Karpas-422 (cell line): ENCODE results near the gene FTCD. TPM values are rescaled to one million over a fixed set of nuclear protein-coding genes. Genes with fewer than 3 reads are reported as not detected.

Experiments
- DNase-seq: peaks from one replicate; pipeline ENCODE4 v3.0.0-alpha.2; 2015
- H2AFZ ChIP-seq: fragments of 200-600 bp; sonication (generic); 2 replicates; pipeline ENCODE4 v1.6.1; 2014; ENCODE audit warnings: antibody characterized with exemption, low read length, mixed read lengths
- H3K27ac ChIP-seq: fragments of 200-600 bp; sonication (generic); 2 replicates; pipeline ENCODE4 v1.5.1; 2014; ENCODE audit warnings: mild to moderate bottlenecking, low read length, moderate library complexity
- H3K27me3 ChIP-seq: fragments of 200-600 bp; sonication (generic); 2 replicates; pipeline ENCODE4 v1.6.1; 2014; ENCODE audit warnings: low read length, mixed read lengths
- H3K36me3 ChIP-seq: fragments of 200-600 bp; sonication (generic); 2 replicates; pipeline ENCODE4 v1.6.1; 2014; ENCODE audit warnings: low read length, mixed read lengths; ENCODE audit not compliant: insufficient read depth
- H3K4me1 ChIP-seq: fragments of 200-600 bp; sonication (generic); 2 replicates; pipeline ENCODE4 v1.6.1; 2014; ENCODE audit warnings: mild to moderate bottlenecking, low read length, mixed read lengths
- H3K4me2 ChIP-seq: fragments of 200-600 bp; sonication (generic); 2 replicates; pipeline ENCODE4 v1.6.1; 2014; ENCODE audit warnings: low read length, low read depth, mild to moderate bottlenecking; ENCODE audit not compliant: poor library complexity, severe bottlenecking
- H3K4me3 ChIP-seq: fragments of 200-600 bp; sonication (generic); 2 replicates; pipeline ENCODE4 v1.5.1; 2014; ENCODE audit warnings: mild to moderate bottlenecking, antibody characterized with exemption, low read length, mixed read lengths
- H3K79me2 ChIP-seq: fragments of 200-600 bp; sonication (generic); 2 replicates; pipeline ENCODE4 v1.6.1; 2014; ENCODE audit warnings: mild to moderate bottlenecking, low read length, mixed read lengths
- H3K9ac ChIP-seq: fragments of 200-600 bp; sonication (generic); 2 replicates; pipeline ENCODE4 v1.6.0; 2014; ENCODE audit warnings: low read length
- H3K9me2 ChIP-seq: fragments of 200-600 bp; sonication (generic), shearing (Covaris generic); replicated peaks from 2 replicates; pipeline ENCODE4 v1.6.0; 2014; ENCODE audit warnings: mild to moderate bottlenecking, low read length, moderate library complexity; ENCODE audit not compliant: insufficient read depth
- H3K9me3 ChIP-seq: fragments of 300-700, 200-600 bp; sonication (generic); 2 replicates; pipeline ENCODE4 v1.6.1; 2014; ENCODE audit warnings: low read length, mixed read lengths
- H4K20me1 ChIP-seq: fragments of 200-600 bp; sonication (generic); 2 replicates; pipeline ENCODE4 v1.6.1; 2014; ENCODE audit warnings: mild to moderate bottlenecking, antibody characterized with exemption, low read length, low read depth; ENCODE audit not compliant: insufficient read depth
- total RNA-seq: library from RNA; depleted of rRNA; stranded (reverse); fragments of >200 nt; shearing (Covaris generic); gene quantifications from 2 replicates; pipeline ENCODE4 v1.2.3, GENCODE V29; 2014; ENCODE audit warnings: low replicate concordance

FTCD gene
- total RNA-seq, 1 experiment from 2014 or later, result not detected

- Histone ChIP-seq H3K27me3 (no peaks in the 10 kb centered on the region), H3K4me1 (no peaks in the 10 kb centered on the region), H3K4me3 (no peak overlapping the region), H2AFZ (no peak overlapping the region), H3K79me2 (no peaks in the 10 kb centered on the region), H3K36me3 (no peaks in the 10 kb centered on the region), H3K27ac (no peak overlapping the region), H3K9me2 (no peaks in the 10 kb centered on the region), H3K9me3 (no peaks in the 10 kb centered on the region), H3K9ac (no peak overlapping the region), H3K4me2 (no peak overlapping the region), H4K20me1 (no peaks in the 10 kb centered on the region)
- DNase-seq, result no peak
Measured at GRCh38 chr21:46116776-46117585, 38.4 kb downstream of the FTCD start.

DNA sequence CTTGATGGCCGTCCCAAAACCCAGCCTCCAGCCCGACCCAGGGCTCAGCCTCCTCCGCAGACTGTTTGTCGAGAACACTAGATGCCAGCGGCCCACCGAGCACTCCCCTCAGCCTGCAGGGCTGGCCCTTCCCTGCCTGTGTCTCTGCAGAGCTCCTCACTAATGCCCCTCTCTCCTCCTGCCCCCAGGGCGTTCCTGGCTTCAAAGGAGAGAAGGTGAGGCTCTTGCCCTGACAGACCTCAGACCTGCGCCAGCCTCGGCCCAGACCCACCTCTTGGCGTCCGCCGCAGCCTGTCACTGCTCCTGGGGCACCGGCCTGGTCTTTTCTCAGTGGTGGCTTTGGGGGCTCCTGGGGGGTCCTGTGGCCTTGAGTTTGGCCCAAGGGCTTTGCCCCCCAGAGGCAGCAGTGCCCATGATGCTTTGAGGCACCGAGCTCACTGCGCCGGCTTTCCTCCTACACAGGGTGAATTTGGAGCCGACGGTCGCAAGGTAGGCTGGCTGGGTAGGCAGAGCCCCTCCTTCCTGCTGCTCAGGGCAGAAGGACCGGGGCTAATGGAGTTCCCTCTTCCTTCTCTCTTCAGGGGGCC lies 39.1 kb downstream of the FTCD start:
- no peak for DNase-seq
- H3K4me3 ChIP-seq, result no peak overlapping the region
- H2AFZ ChIP-seq, result no peak overlapping the region
- H3K27me3 ChIP-seq, result no peaks in the 10 kb centered on the region
- H3K4me2 ChIP-seq, result no peak overlapping the region
- no peaks in the 10 kb centered on the region for H3K9me3 ChIP-seq
- no peaks in the 10 kb centered on the region for H3K4me1 ChIP-seq
- H3K9me2 ChIP-seq, result no peaks in the 10 kb centered on the region
- no peak overlapping the region for H3K27ac ChIP-seq
- no peaks in the 10 kb centered on the region for H3K36me3 ChIP-seq
- H4K20me1 ChIP-seq, result no peaks in the 10 kb centered on the region
- H3K79me2 ChIP-seq, result no peaks in the 10 kb centered on the region
- no peak overlapping the region for H3K9ac ChIP-seq

GRCh38 chr21:46115441-46116188 lies 39.8 kb downstream of the FTCD start:
- H3K4me2 ChIP-seq, result no peak overlapping the region
- no peaks in the 10 kb centered on the region for H4K20me1 ChIP-seq
- no peak overlapping the region for H3K4me3 ChIP-seq
- H3K4me1 ChIP-seq, result no peaks in the 10 kb centered on the region
- DNase-seq, result no peak
- no peak overlapping the region for H2AFZ ChIP-seq
- no peak overlapping the region for H3K9ac ChIP-seq
- no peak overlapping the region for H3K27ac ChIP-seq
- no peaks in the 10 kb centered on the region for H3K9me2 ChIP-seq
- H3K9me3 ChIP-seq, result no peaks in the 10 kb centered on the region
- H3K27me3 ChIP-seq, result no peaks in the 10 kb centered on the region
- no peaks in the 10 kb centered on the region for H3K79me2 ChIP-seq
- no peaks in the 10 kb centered on the region for H3K36me3 ChIP-seq

DNA sequence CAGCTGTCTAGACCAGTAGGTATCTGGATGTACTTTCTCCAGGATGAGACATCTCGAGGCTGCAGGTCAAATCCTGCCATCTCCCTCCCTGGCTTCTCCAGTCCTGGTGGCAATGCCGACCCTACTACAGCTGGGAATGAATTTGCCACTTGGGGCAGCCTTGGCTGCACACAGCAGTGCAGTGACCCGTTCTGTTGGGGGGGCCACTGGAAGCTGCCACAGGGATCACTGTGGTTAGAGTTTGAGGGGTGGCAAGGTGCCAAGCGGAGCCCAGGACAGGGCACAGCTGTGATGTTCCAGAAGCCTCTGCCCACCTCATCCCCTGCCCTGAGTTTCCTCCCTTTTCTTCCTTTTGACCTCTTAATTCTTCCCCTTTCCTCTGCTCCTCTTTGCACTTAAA lies 40.4 kb downstream of the FTCD start:
- no peak for DNase-seq
- Histone ChIP-seq H3K9me3 (no peaks in the 10 kb centered on the region), H3K4me3 (no peak overlapping the region), H3K27me3 (no peaks in the 10 kb centered on the region), H2AFZ (no peak overlapping the region), H3K27ac (no peak overlapping the region), H4K20me1 (no peaks in the 10 kb centered on the region), H3K79me2 (no peaks in the 10 kb centered on the region), H3K4me1 (no peaks in the 10 kb centered on the region), H3K4me2 (no peak overlapping the region), H3K9ac (no peak overlapping the region), H3K9me2 (no peaks in the 10 kb centered on the region), H3K36me3 (no peaks in the 10 kb centered on the region)

DNA sequence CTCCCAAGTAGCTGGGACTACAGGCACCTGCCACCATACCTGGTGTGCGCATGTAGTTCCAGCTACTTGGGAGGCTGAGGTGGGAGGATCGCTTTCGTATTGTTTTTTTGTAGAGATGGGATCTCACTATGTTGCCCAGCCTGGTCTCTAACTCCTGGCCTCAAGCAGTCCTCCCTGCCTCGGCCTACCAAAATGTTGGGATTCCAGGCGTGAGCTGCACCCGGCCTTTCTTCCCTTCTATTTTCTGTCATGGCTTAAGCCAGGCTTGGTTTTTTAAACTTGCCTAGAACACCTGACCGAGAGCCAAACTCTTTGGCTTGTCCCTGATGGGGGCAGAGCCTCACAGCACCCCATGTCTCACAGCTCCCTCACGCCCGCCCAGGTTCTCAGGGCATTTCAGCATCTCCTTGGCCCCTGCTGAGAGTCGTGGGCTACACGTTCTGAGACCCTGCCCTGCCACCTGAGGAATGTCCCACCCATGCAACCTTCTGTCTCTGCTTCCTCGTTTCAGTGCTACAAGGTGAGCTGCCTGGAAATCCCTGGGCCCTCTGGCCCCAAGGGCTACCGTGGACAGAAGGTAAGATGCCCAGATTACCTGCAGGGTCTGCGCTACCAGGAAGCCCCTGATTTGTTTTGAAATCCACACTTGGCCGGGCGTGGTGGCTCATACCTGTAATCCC lies 41.7 kb downstream of the FTCD start:
- no peaks in the 10 kb centered on the region for H3K9me2 ChIP-seq
- no peak overlapping the region for H2AFZ ChIP-seq
- H3K27ac ChIP-seq, result no peak overlapping the region
- no peaks in the 10 kb centered on the region for H3K9me3 ChIP-seq
- H4K20me1 ChIP-seq, result no peaks in the 10 kb centered on the region
- H3K79me2 ChIP-seq, result no peaks in the 10 kb centered on the region
- DNase-seq, result no peak
- H3K4me3 ChIP-seq, result no peak overlapping the region
- no peaks in the 10 kb centered on the region for H3K4me1 ChIP-seq
- H3K36me3 ChIP-seq, result no peaks in the 10 kb centered on the region
- no peaks in the 10 kb centered on the region for H3K27me3 ChIP-seq
- no peak overlapping the region for H3K4me2 ChIP-seq
- H3K9ac ChIP-seq, result no peak overlapping the region

GRCh38 chr21:46112725-46113215 lies 42.6 kb downstream of the FTCD start:
- H3K27ac ChIP-seq, result no peak overlapping the region
- H3K9me2 ChIP-seq, result no peaks in the 10 kb centered on the region
- no peak overlapping the region for H3K9ac ChIP-seq
- no peak overlapping the region for H2AFZ ChIP-seq
- no peak for DNase-seq
- peaks cover 4% of the 10 kb centered on the region; the same call in 1 of the 2 replicates for H3K9me3 ChIP-seq
- H4K20me1 ChIP-seq, result no peaks in the 10 kb centered on the region
- H3K4me3 ChIP-seq, result no peak overlapping the region
- no peaks in the 10 kb centered on the region for H3K4me1 ChIP-seq
- no peaks in the 10 kb centered on the region for H3K79me2 ChIP-seq
- no peaks in the 10 kb centered on the region for H3K27me3 ChIP-seq
- no peaks in the 10 kb centered on the region; the same call in 1 of the 2 replicates for H3K36me3 ChIP-seq
- no peak overlapping the region for H3K4me2 ChIP-seq

DNA sequence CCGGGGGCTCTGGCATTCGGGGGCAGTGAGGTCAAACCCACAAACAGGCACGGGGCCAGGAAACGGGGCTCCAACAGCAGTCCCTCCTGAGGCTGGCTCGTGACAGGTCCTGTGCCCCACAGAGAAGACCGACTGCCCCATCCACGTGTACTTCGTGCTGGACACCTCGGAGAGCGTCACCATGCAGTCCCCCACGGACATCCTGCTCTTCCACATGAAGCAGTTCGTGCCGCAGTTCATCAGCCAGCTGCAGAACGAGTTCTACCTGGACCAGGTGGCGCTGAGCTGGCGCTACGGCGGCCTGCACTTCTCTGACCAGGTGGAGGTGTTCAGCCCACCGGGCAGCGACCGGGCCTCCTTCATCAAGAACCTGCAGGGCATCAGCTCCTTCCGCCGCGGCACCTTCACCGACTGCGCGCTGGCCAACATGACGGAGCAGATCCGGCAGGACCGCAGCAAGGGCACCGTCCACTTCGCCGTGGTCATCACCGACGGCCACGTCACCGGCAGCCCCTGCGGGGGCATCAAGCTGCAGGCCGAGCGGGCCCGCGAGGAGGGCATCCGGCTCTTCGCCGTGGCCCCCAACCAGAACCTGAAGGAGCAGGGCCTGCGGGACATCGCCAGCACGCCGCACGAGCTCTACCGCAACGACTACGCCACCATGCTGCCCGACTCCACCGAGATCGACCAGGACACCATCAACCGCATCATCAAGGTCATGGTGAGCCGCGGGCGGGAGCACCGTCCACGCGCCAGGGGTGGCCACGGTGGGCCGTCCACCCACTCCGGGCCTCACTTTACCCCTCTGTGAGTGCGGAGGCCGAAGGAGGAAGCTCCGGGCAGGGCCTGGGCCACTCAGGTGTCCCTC lies 43.3 kb downstream of the FTCD start:
- H3K4me1 ChIP-seq, result no peaks in the 10 kb centered on the region
- H3K27ac ChIP-seq, result no peak overlapping the region
- DNase-seq, result no peak
- H3K4me2 ChIP-seq, result no peak overlapping the region
- H3K9ac ChIP-seq, result no peak overlapping the region
- H3K9me2 ChIP-seq, result no peaks in the 10 kb centered on the region
- peaks cover 4% of the 10 kb centered on the region; the same call in 1 of the 2 replicates for H3K9me3 ChIP-seq
- H2AFZ ChIP-seq, result no peak overlapping the region
- H3K4me3 ChIP-seq, result no peak overlapping the region
- H3K36me3 ChIP-seq, result no peaks in the 10 kb centered on the region; the same call in 1 of the 2 replicates
- H3K27me3 ChIP-seq, result no peaks in the 10 kb centered on the region
- H3K79me2 ChIP-seq, result no peaks in the 10 kb centered on the region
- H4K20me1 ChIP-seq, result no peaks in the 10 kb centered on the region
